ENCODE data around the gene SHMT2. TPM values are rescaled to one million over a fixed set of nuclear protein-coding genes. Genes with fewer than 3 reads are reported as not detected.

The SHMT2 gene
- total RNA-seq, 1 experiment from 2014 or later = 297 TPM

- H3K27me3 Mint-ChIP-seq (ENCODE audit: low read depth) = no peaks in the 10 kb centered on the region
- peaks cover 5% of the 10 kb centered on the region for H3K4me1 Mint-ChIP-seq
- no peak overlapping the region for H3K4me3 Mint-ChIP-seq
- H3K27ac Mint-ChIP-seq = peak overlapping the region; percentile 86; the same call in 1 of the 2 replicates
- CTCF ChIA-PET = interaction anchor here (1.0 to 4.6 kb wide), 4 partner anchors 21 to 210 kb away, joined by 4 to 22 read pairs (median 6); no protein-coding TSS in a partner anchor
- DNase-seq (ENCODE audit: low spot score) (no peak), ATAC-seq (no peak)
- peaks cover 21% of the 10 kb centered on the region for H3K36me3 Mint-ChIP-seq
- no peaks in the 10 kb centered on the region for H3K9me3 Mint-ChIP-seq
- TF ChIP-seq E2F4 (CRISPR knock-in tag; IDR thresholded peaks at IDR 0.05; ENCODE audit: borderline replicate concordance, low read depth) (no peak), FOXP4 (CRISPR knock-in tag; IDR thresholded peaks at IDR 0.05) (no peak), TEAD4 (CRISPR knock-in tag; IDR thresholded peaks at IDR 0.05) (no peak), SMAD3 (CRISPR knock-in tag; IDR thresholded peaks at IDR 0.05; ENCODE audit: borderline replicate concordance) (no peak), MYBL2 (CRISPR knock-in tag; IDR thresholded peaks at IDR 0.05) (no peak), USF2 (CRISPR knock-in tag; IDR thresholded peaks at IDR 0.05) (no peak), OVOL2 (CRISPR knock-in tag; IDR thresholded peaks at IDR 0.05; ENCODE audit: borderline replicate concordance) (no peak), ATF1 (CRISPR knock-in tag; IDR thresholded peaks at IDR 0.05) (no peak), ERG (CRISPR knock-in tag; IDR thresholded peaks at IDR 0.05) (no peak), ZNF396 (CRISPR knock-in tag; IDR thresholded peaks at IDR 0.05; ENCODE audit: borderline replicate concordance) (no peak), IRF1 (CRISPR knock-in tag; IDR thresholded peaks at IDR 0.05) (no peak), RORB (CRISPR knock-in tag; IDR thresholded peaks at IDR 0.05) (no peak), GRHL2 (CRISPR knock-in tag; IDR thresholded peaks at IDR 0.05; ENCODE audit: insufficient replicate concordance, severe bottlenecking) (no peak), JUN (CRISPR knock-in tag; IDR thresholded peaks at IDR 0.05) (no peak), ATF2 (CRISPR knock-in tag; IDR thresholded peaks at IDR 0.05; ENCODE audit: borderline replicate concordance, low read depth) (no peak), TP53 (CRISPR knock-in tag; IDR thresholded peaks at IDR 0.05) (no peak), AFF4 (CRISPR knock-in tag; IDR thresholded peaks at IDR 0.05; ENCODE audit: borderline replicate concordance) (no peak), ZNF317 (CRISPR knock-in tag; IDR thresholded peaks at IDR 0.05; ENCODE audit: borderline replicate concordance, low read depth) (no peak)
- POLR2A ChIA-PET = no interaction called here
Observed at GRCh38 chr12:57266681-57267080, 37.2 kb downstream of the SHMT2 start.
